ENCODE results near the gene SLC9A8. TPM values are rescaled to one million over a fixed set of nuclear protein-coding genes. Genes with fewer than 3 reads are reported as not detected.

Gene SLC9A8
- total and polyA plus RNA-seq, 2 of the 8 experiments (the other 6 are each of a cell fraction or from before 2014, with no cell fraction given) = 3.2 to 6.2 TPM

DNA sequence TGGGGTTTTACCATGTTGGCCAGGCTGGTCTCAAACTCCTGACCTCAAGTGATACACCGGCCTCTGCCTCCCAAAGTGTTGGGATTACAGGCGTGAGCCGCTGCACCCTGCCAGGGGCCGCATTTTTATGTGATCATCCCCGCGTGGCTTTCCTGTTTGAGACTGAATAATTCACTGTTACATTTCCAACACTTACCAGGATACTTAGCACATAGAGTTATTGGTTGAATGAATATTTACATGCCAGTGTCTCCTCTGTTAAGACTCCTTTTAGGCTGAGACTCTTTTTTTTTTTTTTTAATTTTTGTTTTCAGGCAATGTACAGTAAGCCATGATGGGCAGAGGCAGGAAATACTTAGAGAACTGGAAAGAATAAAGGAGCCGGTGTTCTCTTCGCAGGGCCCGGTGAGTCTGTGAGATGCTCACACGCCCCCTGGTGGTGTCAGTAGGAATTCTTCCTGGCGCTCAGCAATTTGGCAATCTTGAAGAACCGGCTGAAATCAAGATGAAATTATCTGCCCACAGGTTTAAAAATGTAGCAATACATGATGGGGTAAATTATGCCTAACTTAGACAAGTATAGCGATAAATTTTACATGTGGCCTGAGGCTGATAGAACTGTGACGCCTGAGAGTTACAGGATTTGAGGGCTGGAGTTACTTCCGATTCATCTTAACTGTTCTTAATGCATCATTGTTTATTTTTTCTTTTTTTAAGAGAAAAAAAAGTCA is 115.9 kb downstream of the SLC9A8 start (continued):
- TF ChIP-seq RNF2 (IDR thresholded peaks at IDR 0.05; ENCODE audit: borderline replicate concordance, low read depth, low read length, missing control alignments, poor library complexity, severe bottlenecking) (no peak), SIRT6 (IDR thresholded peaks at IDR 0.05; ENCODE audit: low read length) (no peak), TAF7 (optimal IDR thresholded peaks at IDR 0.05; ENCODE audit: borderline replicate concordance, low read depth, low read length) (no peak), TAF1 (IDR thresholded peaks at IDR 0.05; ENCODE audit: low read depth, low read length) (peak; percentile 38; the same call in 1 of the 2 replicates), NANOG (IDR thresholded peaks at IDR 0.05; ENCODE audit: insufficient read depth, low read depth, low read length, poor library complexity, severe bottlenecking) (no peak)

Data from H1 (cell line).